Superior temporal gyrus (tissue), 1 donor: ENCODE data around the gene ARID4B.
"Not testable (repeated sequence)": the region's sequence is repeated elsewhere in the genome, so short reads cannot be mapped to it uniquely, and the experiment has no call there.

ENCODE experiments used
- DNase-seq: peaks from one replicate; pipeline ENCODE4 v3.0.0-alpha.2; 2016; ENCODE audit errors: extremely low spot score

Gene ARID4B

DNA sequence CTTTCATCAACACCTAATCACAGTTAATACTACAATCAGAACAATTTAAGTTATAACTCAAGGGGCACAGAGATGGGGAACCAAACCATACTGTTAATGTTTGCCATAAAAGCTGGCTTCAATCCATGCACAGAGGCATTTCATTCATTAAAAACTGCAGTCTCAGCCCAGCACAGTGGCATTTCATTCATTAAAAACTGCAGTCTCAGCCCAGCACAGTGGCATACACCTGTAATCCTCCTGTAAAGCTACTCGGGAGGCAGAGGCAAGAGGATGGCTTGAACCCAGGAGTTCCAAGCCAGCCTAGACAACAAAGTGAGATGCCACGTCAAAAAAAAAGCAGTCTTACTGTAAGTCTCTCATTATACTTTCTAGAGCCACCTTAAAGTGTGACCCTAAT lies 29.2 kb downstream of the ARID4B start:
- no peak for DNase-seq

DNA sequence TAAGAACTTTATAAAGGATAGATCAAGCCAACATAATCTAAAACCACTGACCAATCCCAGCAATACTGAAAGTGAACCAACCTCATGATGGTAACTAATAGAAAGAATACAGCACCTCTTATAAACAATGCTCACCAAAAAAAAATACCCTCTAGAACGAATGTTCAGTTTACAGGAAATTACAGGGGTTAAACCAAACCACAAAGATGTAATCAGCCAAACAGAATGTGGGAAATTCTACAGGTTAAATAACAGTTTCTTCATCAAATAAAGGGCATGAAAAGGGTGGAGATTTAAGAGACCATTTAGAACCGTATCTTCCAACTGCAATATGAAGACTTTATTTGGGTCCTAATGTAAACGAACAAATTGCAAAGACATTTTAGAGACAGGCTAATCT lies 30.4 kb downstream of the ARID4B start:
- DNase-seq, result no peak

DNA sequence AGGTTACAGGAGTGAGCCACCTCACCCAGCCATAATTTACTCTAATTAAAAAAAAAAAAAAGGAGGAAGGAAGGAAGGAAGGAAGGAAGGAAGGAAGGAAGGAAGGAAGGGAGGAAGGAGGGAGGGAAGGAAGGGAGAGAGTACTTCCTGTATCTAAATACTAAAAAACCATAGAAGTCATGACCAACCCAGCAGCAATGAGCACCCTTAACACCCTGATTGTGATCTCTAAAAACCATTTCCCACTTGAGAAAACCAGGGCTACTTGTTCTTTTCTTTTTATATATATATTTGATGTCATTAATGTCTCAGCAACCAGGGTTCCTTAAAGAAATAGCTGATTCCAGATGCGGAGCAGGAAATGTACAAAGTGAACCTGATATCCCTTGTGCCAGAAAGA lies 31.2 kb downstream of the ARID4B start:
- no peak for DNase-seq

DNA sequence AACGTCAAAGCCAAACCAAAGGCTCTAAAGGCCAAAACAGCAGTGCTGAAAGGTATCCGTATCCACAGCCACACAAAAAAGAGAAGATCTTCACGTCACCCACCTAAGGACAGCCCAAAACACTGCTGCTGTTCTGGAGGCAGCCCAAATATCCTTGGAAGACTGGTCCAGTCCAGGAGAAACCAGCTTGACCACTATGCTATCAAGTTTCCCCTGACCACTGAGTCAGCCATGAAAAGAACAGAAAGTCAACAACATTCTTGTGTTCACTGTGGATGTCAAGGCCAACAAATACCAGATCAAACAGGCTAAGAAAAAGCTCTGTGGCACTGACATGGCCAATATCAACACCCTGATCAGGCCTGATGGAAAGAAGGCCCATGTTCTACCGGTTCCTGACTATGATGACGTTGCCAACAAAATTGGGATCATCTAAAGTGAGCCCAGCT lies 32.1 kb downstream of the ARID4B start:
- DNase-seq, result no peak

DNA sequence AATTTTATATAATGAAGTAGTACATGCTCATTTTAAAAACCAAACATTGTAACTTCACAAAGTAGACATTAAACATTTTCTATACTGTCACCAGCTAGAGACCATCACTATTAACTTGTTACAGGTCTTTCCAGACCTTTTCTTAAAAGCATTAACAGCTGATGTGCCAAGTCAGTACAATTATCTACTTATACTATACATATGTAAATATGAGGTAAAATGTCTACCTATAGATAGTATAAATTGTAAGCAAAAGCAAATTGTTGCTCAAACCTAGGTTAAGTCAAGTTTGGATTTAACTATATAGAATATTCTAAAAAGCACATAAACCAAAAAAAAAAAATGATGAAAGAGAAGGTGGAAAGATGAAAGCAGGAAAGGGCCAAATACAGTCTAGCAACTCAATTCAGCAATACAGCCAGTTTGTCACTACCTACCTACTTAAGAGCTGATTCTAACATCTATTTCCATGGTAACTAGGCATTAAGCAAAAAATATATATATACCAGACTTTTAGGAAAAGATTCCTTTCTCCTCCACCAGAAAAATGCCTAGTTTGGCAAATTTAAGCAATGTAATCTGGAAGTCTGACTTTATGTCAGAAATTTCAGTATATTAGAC lies 34.5 kb downstream of the ARID4B start:
- no peak for DNase-seq

DNA sequence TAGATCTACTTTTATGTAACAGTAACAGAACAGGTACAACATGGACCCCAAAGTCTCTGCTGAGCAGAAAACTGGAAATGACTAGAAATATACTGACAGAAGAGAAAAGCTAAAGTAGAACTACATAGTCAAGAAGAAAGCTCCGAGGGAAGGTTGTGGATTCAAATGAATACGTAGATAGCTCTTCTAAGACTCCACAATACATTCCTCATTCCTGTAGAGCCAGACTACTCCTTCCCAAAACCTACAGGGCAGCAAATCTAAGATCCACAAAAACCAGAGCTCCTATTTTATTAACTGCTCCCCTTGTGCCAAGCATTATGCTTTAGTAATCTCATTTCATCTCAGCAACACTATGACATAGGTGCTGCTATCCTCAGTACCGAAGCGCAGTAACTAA lies 35.2 kb downstream of the ARID4B start:
- no peak for DNase-seq

DNA sequence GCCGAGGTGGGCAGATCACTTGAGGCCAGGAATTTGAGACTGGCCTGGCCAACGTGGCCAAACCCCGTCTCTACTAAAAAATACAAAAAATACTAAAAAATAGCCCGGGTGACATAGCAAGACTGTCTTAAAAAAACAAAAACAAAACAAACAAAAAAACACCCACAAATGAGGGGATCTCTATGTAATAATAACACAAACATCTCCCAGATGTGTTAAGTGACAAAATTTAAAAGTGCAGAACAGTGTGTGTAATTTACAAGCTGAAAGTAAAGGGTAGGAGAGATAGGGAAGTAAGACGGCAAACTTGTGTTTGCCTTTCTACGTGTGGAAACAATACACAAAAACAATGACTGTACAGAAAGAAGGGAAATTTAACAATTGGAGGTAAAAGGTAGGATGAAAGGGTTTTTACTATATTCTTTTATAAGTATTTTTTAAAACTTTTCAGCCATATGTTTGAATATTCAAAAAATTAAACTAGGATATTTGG lies 36.3 kb downstream of the ARID4B start:
- DNase-seq, result no peak

DNA sequence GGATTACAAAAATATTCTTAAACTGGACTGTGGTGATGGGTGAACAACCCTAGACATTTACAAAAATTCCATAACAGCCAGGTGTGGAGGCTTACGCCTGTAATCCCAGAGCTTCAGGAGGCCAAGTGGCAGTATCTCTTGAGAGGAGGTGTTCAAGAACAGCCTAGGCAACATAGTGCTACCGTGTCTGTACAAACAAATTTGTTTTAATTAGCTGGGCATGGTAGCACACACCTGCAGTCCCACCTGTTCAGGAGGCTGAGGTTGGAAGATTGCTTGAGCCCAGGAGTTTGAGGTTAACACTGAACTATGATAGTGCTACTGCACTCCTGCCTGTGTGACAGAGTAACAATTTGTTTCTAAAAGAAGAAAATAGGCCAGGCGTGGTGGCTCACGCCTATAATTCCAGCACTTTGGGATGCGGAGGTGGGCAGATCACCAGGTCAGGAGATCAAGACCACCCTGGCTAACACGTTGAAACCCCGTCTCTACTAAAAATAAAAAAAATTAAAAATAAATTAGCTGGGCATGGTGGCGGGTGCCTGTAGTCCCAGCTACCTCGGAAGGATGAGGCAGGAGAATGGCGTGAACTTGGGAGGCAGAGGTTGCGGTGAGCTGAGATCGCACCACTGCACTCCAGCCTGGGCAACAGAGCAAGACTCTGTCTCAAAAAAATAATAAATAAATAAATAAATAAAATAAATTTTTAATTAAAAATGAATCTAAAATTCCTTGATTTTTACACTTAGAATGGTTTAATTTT lies 37.1 kb downstream of the ARID4B start:
- no peak for DNase-seq

DNA sequence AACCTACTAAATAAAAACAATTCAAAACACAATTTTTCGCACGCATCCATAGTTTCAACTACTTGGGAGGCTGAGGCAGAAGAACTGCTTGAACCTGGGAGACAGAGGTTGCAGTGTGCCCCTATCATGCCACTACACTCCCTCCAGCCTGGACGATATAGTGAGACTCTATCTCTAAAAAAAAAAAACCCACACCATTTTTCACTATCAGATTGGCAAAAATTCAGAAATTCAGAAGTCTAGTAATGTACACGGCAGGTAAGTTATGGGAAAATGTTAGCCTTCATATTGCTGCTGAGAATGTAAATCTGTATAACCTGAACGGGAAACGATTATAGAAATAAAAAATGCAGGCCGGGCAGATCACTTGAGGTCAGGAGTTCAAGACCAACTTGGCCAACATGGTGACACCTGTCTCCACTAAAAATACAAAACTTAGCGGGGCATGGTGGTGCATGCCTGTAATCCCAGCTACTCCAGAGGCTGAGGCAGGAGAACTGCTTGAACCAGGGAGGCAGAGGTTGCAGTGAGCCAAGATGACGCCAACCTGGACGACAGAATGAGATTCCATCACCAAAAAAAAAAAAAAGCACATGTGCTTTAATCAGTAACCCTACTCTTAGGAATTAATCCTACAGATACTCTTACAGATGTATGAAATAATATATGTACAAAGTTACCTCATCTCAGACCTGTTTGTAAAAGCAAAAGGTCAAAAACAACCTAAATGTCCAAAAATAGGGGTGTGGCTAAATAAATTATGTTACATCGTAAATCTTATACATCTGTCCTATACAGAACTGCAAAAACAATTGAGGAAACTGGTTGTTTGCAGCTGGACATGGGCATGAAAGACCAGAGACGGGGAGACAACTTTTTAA lies 37.9 kb downstream of the ARID4B start:
- no peak for DNase-seq

DNA sequence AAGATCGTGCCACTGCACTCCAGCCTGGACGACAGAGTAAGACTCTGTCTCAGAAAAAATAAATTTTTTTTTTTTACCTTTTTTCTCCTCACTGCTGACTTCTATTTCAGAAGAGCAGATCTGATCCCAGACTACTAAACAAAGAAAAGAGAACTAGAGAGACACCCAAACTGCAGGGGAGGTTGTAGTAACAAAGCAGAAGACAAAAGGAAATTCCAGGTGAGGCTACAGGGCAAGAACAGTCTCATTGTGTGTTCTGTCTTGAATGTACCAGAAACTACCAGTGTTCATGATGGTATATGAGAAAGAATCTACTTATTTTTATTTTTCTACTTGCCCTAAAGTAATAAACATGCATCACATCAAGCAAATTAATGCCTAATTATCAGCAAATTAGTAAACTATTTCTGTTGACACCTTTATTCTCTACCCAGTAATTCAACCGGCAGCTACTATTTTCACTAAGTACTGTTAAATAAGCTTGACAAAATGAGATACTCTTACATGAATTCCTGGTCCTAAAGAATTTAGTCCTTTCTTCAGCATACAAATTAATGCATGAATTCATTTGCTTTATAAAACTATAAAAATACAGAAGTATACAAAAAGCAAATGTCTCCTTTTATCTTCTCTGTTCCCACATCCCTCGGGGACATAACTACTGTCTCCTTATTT lies 40.6 kb downstream of the ARID4B start:
- DNase-seq, result no peak

DNA sequence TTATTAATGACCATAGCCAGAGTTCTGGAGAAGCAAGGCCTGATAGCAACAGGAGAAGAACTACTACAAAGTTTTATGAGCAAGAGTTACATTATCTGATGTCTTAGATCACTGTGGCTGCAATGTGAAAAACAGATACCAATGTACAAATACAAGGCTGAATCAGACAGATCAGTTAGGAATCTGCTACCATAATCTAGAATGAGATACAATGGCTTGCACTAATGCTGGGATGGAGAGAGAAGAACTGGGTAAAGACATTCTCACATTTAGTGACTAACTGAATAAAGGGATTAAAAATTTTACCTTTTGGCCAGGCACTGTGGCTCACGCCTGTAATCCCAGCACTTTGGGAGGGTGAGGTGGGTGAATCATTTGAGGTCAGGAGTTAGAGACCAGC lies 41.3 kb downstream of the ARID4B start:
- DNase-seq, result no peak

DNA sequence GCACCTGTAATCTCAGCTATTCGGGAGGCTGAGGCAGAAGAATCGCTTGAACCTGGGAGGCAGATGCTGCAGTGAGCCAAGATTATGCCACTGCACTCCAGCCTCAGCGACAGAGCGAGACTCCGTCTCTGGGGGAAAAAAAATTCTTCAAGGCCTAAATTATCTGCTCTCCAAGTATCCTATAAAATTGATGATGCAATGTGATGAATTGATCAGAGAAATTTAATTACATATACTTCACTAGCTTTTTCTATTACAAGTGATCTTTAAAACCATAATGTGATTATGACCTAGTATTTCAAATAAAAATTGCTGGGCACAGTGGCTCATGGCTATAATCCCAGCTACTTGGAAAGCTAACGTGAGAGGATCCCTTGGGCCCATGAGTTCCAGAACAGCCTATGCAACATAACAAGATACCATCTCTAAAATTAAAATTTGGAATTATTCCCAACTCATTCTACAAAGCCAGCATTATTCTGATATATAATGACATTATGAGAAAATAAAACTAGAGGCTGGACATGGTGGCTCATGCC lies 43.7 kb downstream of the ARID4B start:
- DNase-seq, result no peak

DNA sequence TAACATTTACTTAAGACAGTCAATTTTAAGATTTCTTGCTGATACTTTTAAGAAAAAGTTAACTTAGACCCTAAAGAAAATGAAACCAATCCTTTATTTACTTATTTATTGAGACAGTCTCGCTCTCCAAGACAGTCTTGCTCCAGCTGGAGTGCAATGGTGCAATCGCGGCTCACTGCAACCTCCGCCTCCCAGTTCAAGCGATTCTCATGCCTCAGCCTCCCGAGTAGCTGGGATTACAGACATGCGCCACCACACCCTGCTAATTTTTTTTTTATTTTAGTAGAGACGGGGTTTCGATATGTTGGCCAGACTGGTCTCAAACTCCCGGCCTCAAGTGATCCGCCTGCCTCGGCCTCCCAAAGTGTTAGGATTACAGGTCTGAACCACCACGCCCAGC lies 44.3 kb downstream of the ARID4B start:
- not testable (repeated sequence) for DNase-seq

DNA sequence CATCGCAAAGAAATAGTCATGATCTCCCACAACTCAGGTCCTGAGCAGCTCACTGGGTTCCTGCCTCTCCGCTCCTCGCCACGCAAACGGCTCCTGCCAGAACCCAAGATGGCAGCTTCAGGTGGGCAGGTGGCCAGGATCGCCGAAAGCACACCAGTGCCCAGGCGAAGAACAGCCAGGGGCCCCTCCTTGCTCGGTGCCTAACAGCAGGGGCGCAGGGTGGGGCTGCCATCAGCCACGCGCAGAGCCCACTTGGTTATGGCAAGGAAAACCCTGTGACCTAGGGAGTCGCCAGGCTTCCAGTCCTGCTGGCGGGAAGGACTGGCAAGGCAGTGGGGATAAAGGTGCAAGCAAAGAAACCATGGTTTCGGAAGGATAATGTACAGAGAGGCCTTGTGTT lies 47.5 kb downstream of the ARID4B start:
- DNase-seq, result no peak

DNA sequence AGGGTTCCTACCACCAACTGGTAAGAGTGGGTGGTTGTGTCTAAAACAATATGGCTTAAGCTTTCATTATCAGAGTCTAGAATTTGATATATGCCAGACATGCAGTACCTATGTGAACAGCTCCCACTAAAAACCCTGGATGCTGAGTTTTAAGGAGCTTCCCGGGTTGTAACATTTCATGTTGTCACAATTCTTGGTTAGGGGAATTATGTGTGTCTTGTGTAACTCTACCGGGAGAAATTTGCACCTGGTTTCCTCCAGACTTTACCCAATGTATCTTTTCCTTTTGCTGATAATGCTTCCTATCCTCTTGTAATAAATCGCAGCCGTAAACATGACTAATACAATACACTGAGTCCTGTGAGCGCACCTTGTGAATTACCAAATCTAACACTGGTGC lies 48.3 kb downstream of the ARID4B start:
- no peak for DNase-seq

DNA sequence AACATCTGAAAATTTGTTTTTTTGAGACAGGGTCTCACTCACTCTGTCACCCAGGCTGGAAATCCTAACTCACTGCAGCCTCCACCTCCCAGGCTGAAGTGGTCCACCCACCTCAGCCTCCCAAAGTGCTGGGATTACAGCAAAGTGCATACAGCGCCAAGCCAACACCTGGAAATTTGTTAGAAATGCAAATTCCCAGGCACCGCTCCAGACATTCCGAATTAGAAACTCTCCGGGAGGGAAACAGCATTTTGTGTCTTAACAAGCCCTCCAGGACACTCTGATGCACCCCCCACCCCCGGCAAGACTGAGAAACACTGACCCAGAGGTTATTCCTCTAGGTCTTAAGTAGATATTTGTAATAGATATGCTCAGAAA lies 49.1 kb downstream of the ARID4B start:
- no peak for DNase-seq

DNA sequence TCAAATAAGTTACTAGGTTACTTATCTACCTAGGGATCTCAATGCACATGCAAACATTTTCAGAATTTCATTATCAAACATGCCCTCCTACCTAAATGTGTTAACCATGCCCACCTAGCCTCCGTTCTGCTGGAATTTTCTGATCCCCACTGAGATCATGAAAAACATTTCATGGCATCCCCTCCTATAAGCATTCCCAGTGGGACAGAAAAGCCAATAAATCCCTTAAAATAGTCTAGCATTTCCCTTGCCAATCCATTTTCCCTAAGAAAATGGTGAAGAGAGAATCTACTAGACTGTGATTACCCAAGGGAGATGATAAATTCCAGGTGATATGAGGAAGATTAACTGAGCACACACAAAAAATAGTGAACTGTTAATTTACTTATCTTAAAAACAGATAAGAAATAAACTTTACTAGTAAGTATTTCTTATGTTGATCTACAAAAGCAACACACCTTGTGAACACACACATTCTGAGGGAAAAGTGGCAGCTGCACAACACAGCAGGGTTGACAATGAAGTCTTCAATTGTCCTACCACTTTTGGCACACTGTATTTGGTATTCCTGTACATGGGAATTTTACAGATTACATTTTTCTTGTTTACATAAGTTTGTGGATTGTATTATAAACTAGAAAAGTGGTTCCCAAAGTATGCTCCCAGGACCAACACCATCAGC lies 49.6 kb downstream of the ARID4B start:
- no peak for DNase-seq

DNA sequence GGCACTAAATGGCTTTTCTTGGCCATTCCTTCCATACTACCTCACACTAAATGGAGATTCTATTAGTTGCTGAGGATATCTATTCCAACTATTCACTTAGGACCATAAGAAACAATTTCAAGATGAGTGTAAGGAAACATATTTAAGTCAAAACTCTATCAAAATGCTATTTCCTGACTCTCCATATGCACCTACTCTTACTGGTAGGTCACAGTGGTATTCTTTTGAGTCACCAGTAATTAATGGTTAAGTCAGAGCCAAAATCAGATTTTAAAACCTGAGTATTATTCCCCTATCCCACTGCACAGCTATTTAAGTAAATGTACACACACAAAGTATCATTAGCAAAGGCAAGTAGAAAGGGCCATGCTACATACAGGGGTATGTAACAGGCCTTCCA lies 50.3 kb downstream of the ARID4B start:
- no peak for DNase-seq

DNA sequence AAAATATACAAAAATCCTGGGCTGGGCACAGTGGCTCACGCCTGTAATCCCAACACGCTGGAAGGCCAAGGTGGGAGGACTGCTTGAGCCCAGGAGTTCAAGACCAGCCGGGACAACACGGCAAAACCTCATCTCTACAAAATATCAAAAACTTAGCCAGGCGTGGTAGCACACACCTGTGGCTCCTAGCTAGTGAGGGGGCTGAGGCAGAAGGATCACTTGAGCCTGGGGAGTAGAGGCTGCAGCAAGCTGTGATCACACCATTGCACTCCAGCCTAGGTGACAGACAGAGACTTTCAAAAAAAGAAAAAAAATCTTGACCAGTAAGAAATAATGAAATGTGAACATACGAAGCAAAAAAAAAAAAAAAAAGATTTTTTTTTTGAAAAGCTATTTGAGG lies 52.1 kb downstream of the ARID4B start:
- no peak for DNase-seq

DNA sequence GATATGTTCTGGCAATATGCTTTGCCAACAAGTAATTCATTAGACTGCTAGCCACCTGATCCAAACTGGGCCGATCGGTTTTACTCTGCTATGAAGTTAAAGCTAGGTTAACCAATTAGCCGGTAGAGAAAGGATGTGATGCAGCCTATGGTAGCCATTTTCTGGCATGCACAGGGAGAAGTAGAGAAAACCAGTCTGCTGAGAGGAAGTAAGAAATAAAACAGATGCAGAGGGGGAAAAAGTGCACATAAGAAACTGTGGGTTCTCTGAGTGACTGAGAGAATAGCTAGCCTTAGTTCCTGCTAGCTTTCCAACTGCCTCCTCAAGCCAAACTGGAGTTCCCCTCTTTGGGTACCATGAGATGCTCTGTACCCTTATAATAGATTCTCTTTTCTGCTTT lies 52.8 kb downstream of the ARID4B start:
- no peak for DNase-seq

DNA sequence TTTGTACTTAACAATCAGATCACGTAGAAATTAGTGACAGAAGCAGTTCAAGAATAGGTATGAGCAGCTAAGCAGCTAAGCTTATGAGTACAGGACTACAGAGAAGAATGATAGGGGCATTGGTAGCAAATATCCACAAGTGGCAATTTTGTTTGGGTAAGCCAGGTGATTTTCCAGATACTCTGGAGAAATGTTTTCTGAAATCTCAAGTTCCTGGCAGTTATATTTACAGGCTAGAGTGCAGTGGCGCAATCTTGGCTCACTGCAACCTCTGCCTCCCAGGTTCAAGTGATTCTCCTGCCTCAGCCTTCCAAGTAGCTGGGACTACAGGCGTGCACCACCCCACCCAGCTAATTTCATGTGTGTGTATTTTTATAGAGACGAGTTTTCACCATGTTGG lies 55.1 kb downstream of the ARID4B start:
- no peak for DNase-seq
